Stomach (tissue), 4 donors: ENCODE measurements around the gene CARD14.

ENCODE experiments used
- CTCF ChIP-seq, 7 experiments: fragments of 450-650 bp in 4 of 7; fragments of 200-600 bp in 3 of 7; sonication (generic) in 3 of 7; IDR thresholded peaks; one replicate each; pipeline ENCODE4 v1.5.1; 2016 to 2019; ENCODE audit warnings: antibody characterized with exemption in 7 of 7, control low read depth in 2 of 7, mild to moderate bottlenecking in 1 of 7
- EP300 ChIP-seq: sonication (generic); formaldehyde crosslinking; IDR thresholded peaks from one replicate; pipeline ENCODE4 v1.6.1; 2017; ENCODE audit warnings: antibody characterized with exemption
- POLR2A ChIP-seq, 4 donors: fragments of 450-650 bp; IDR thresholded peaks; one replicate each; pipeline ENCODE4 v1.6.1; 2016; ENCODE audit warnings: antibody characterized with exemption in 4 of 4, control low read depth in 2 of 4, mild to moderate bottlenecking in 1 of 4, moderate library complexity in 1 of 4

GRCh38 chr17:80160536-80160935 is 9.3 kb upstream of the CARD14 start:
- TF ChIP-seq CTCF (IDR thresholded peaks at IDR 0.05): no peak
- no peak for TF ChIP-seq EP300
- TF ChIP-seq POLR2A (IDR thresholded peaks at IDR 0.05): no peak
